ENCODE results near the gene SELENOF.
"Not testable (repeated sequence)": the region's sequence is repeated elsewhere in the genome, so short reads cannot be mapped to it uniquely, and the experiment has no call there.

SELENOF gene

GRCh38 chr1:86915737-86916235 lies 1.9 kb upstream of the SELENOF start:
- FAIRE-seq, result no peak

- no peak for FAIRE-seq
Observed at GRCh38 chr1:86914998-86915736, 1.2 kb upstream of the SELENOF start.

- FAIRE-seq, result no peak
Observed at GRCh38 chr1:86914601-86914997, 673 bp upstream of the SELENOF start, which contains the start of gene HS2ST1. TSS of gene HS2ST1 (plus strand) at chr1:86914635.

- FAIRE-seq, result no peak
Observed at GRCh38 chr1:86913399-86913895, 479 bp downstream of the SELENOF start.

- no peak for FAIRE-seq
Observed at GRCh38 chr1:86912281-86912900, 1.5 kb downstream of the SELENOF start.

- FAIRE-seq, result no peak
Observed at GRCh38 chr1:86906419-86906818, 7.5 kb downstream of the SELENOF start.

- no peak for FAIRE-seq
Observed at GRCh38 chr1:86905875-86906274, 8.1 kb downstream of the SELENOF start.

GRCh38 chr1:86899401-86899800 lies 14.5 kb downstream of the SELENOF start:
- not testable (repeated sequence) for FAIRE-seq

- FAIRE-seq, result no peak
Observed at GRCh38 chr1:86888327-86888726, 25.6 kb downstream of the SELENOF start.

- FAIRE-seq, result peak; percentile 53
Observed at GRCh38 chr1:86887479-86888162, 26.3 kb downstream of the SELENOF start.

GRCh38 chr1:86875722-86876121 lies 38.2 kb downstream of the SELENOF start:
- FAIRE-seq, result no peak

GRCh38 chr1:86872086-86872485 lies 41.8 kb downstream of the SELENOF start:
- no peak for FAIRE-seq

GRCh38 chr1:86871001-86871400 lies 42.9 kb downstream of the SELENOF start:
- peak; percentile 9 for FAIRE-seq

GRCh38 chr1:86868477-86868876 lies 45.4 kb downstream of the SELENOF start:
- no peak for FAIRE-seq

GRCh38 chr1:86867278-86867677 lies 46.6 kb downstream of the SELENOF start:
- not testable (repeated sequence) for FAIRE-seq

GRCh38 chr1:86866665-86867064 lies 47.3 kb downstream of the SELENOF start:
- FAIRE-seq, result no peak

- FAIRE-seq, result no peak
Observed at GRCh38 chr1:86865973-86866637, 47.8 kb downstream of the SELENOF start.

- FAIRE-seq, result no peak
Observed at GRCh38 chr1:86862920-86863319, 51.0 kb downstream of the SELENOF start.

- no peak for FAIRE-seq
Observed at GRCh38 chr1:86861424-86861823, 52.5 kb downstream of the SELENOF start.

- no peak for FAIRE-seq
Observed at GRCh38 chr1:86860424-86860823, 53.5 kb downstream of the SELENOF start.

GRCh38 chr1:86860020-86860419 lies 53.9 kb downstream of the SELENOF start:
- FAIRE-seq, result no peak

GRCh38 chr1:86858524-86859261 lies 55.2 kb downstream of the SELENOF start:
- no peak for FAIRE-seq
